ENCODE data around the gene LCE2A.

- TF ChIP-seq PBX3 (IDR thresholded peaks at IDR 0.05), result no peak
- TF ChIP-seq TEAD4 (IDR thresholded peaks at IDR 0.05; ENCODE audit: borderline replicate concordance, insufficient read depth), result no peak
Measured at GRCh38 chr1:152657677-152658076, 40.5 kb upstream of the LCE2A start.

Measured in SK-N-SH (cell line).